HAP-1 (cell line): ENCODE results near the gene CSF1.
"Not testable (repeated sequence)": the region's sequence is repeated elsewhere in the genome, so short reads cannot be mapped to it uniquely, and the experiment has no call there.

ENCODE experiments used
- DNase-seq, 2 experiments: peaks; one replicate each; pipeline ENCODE4 v3.0.0-alpha.2; 2016 to 2020; ENCODE audit warnings: low spot score in 2 of 2
- H3K27me3 ChIP-seq: fragments of 250-450 bp; sonication (Bioruptor Pico); 2 replicates; pipeline ENCODE4 v1.5.1; 2020; ENCODE audit warnings: low read depth, mild to moderate bottlenecking, moderate library complexity
- H3K36me3 ChIP-seq: fragments of 250-450 bp; sonication (Bioruptor Pico); replicated peaks from 2 replicates; pipeline ENCODE4 v1.5.1; 2020; ENCODE audit warnings: mild to moderate bottlenecking
- H3K4me1 ChIP-seq: fragments of 250-450 bp; sonication (Bioruptor Pico); 2 replicates; pipeline ENCODE4 v1.5.1; 2020; ENCODE audit warnings: mild to moderate bottlenecking
- H3K4me3 ChIP-seq: fragments of 250-450 bp; sonication (Bioruptor Pico); 2 replicates; pipeline ENCODE4 v1.5.1; 2020; ENCODE audit warnings: mild to moderate bottlenecking, moderate library complexity
- H3K9me3 ChIP-seq: fragments of 250-450 bp; sonication (Bioruptor Pico); 2 replicates; pipeline ENCODE4 v1.5.1; 2020; ENCODE audit warnings: mild to moderate bottlenecking, moderate library complexity
- in situ Hi-C: fragments of 300-500 bp; cut with MboI; formaldehyde crosslinking; loops from 3 replicates; pipeline ENCODE4 v1.14.3; 2020; ENCODE audit warnings: low sequenced_read_pairs, inconsistent platforms, mixed read lengths

The CSF1 gene

GRCh38 chr1:109913360-109913879 is 2.8 kb downstream of the CSF1 start:
- in situ Hi-C loops, result no loop called here
- H3K9me3 ChIP-seq, result no peaks in the 10 kb centered on the region
- H3K27me3 ChIP-seq, result no peaks in the 10 kb centered on the region
- peaks cover 16% of the 10 kb centered on the region for H3K36me3 ChIP-seq
- H3K4me1 ChIP-seq, result peaks cover 11% of the 10 kb centered on the region
- DNase-seq, result no peak
- no peak overlapping the region for H3K4me3 ChIP-seq

DNA sequence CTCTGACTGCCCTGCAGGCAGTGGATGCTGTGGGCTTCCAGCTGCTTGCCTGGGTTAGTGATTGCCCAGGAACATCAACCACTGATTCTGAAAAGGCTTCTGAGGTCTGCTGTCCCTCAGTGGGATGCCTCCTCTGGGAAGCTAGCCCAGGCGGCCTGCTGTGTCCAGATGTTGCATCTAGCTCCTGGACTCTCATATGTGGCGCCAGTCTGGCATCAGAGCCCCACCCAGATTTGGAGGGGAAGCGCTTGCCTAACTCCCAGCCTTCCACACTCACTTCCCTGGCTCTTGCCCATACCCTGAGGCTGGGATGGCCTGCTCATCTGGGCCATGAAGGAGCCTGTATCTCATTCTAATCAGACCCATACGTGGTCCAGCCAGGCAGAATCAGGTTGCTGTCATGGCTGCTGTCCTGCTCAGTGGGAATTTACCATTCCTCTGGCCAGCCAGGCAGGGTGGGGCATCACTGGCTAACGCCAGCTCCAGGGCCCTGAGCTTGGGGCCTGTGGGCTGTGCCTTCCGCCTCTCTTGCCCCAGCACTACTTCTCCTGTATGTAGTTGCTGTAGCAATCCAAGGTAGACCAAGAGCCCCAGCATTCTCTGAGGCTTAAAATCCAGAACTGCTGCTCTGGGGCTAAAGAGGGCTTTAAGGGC is 4.1 kb downstream of the CSF1 start:
- Histone ChIP-seq H3K27me3 (no peaks in the 10 kb centered on the region), H3K36me3 (peaks cover 23% of the 10 kb centered on the region), H3K9me3 (no peaks in the 10 kb centered on the region), H3K4me1 (peaks cover 8% of the 10 kb centered on the region), H3K4me3 (no peak overlapping the region)
- in situ Hi-C loops, result no loop called here
- DNase-seq, result no peak

GRCh38 chr1:109917051-109917767 is 6.6 kb downstream of the CSF1 start:
- in situ Hi-C loops, result no loop called here
- Histone ChIP-seq H3K4me1 (no peaks in the 10 kb centered on the region), H3K9me3 (no peaks in the 10 kb centered on the region), H3K4me3 (no peak overlapping the region), H3K36me3 (peaks cover 34% of the 10 kb centered on the region), H3K27me3 (no peaks in the 10 kb centered on the region)
- DNase-seq, result no peak

DNA sequence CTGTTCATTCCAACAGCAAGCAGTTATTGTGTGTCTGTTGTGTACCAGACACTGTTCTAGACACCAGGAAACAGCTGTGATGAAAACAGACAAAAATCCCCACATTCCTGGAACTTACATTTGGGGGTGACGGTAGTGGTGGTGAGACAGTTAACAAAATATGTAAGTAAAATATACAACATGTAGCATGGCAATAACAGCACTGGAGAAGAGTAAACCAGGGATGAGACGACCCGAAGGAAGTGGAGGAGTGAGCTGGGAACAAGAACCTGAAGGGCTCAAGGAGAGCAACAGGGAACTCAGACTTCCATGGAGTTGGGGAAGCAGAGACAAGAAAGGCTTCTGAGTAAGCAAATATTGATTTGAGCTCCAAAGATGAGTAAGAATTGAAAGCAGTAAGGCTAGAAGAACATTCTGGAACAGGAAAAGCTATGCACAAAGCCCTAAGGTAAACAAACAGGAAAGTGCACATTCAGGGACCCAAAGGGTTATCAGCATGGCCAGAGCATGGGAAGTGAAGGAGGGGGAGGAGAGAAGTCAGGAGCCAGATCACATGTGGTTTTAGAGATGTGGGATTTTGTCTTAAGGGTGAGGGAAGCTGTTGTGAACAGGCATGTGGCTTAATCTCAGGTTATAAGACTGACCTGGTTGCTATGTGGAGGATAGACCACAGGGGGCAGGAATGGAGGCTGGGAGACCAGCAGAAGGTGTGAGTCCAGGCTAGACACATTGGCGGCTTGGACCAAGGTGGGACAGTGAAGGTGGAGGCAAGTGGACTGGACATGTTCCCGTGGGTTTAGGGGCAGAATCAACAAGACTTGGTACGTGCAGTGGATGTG is 7.3 kb downstream of the CSF1 start:
- peaks cover 36% of the 10 kb centered on the region for H3K36me3 ChIP-seq
- no peaks in the 10 kb centered on the region for H3K4me1 ChIP-seq
- DNase-seq, result no peak
- H3K27me3 ChIP-seq, result no peaks in the 10 kb centered on the region
- in situ Hi-C loops, result no loop called here
- no peaks in the 10 kb centered on the region for H3K9me3 ChIP-seq
- no peak overlapping the region for H3K4me3 ChIP-seq

GRCh38 chr1:109918671-109919070 is 8.0 kb downstream of the CSF1 start:
- in situ Hi-C loops, result no loop called here
- Histone ChIP-seq H3K27me3 (no peaks in the 10 kb centered on the region), H3K9me3 (no peaks in the 10 kb centered on the region), H3K4me3 (no peak overlapping the region), H3K36me3 (peaks cover 38% of the 10 kb centered on the region), H3K4me1 (no peaks in the 10 kb centered on the region)
- DNase-seq, result no peak

DNA sequence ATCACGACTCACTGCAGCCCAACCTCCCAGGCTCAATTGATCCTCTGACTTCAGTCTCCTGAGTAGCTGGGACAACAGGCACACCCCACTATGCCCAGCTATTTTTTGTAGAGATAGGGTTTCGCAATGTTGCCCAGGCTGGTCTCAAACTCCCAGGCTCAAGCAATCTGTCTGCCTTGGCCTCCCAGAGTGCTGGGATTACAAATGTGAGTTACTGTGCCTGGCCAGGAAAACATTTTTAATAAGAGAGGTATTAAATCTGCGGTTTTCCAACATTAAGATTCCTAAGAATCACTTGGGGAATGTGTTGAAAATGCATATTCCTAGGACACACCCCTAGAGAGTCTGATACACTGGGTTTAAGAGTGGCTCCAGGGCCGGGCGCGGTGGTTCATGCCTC is 8.7 kb downstream of the CSF1 start:
- no peaks in the 10 kb centered on the region for H3K9me3 ChIP-seq
- H3K36me3 ChIP-seq, result peaks cover 41% of the 10 kb centered on the region
- no peaks in the 10 kb centered on the region for H3K27me3 ChIP-seq
- in situ Hi-C loops, result no loop called here
- no peak for DNase-seq
- no peak overlapping the region for H3K4me3 ChIP-seq
- no peaks in the 10 kb centered on the region for H3K4me1 ChIP-seq

- in situ Hi-C loops, H3K4me1 ChIP-seq, DNase-seq, H3K27me3 ChIP-seq, H3K9me3 ChIP-seq, H3K4me3 ChIP-seq: not testable (repeated sequence)
- H3K36me3 ChIP-seq, result peaks cover 41% of the 10 kb centered on the region
These were observed 9.7 kb downstream of the CSF1 start for GRCh38 chr1:109920391-109920790.

DNA sequence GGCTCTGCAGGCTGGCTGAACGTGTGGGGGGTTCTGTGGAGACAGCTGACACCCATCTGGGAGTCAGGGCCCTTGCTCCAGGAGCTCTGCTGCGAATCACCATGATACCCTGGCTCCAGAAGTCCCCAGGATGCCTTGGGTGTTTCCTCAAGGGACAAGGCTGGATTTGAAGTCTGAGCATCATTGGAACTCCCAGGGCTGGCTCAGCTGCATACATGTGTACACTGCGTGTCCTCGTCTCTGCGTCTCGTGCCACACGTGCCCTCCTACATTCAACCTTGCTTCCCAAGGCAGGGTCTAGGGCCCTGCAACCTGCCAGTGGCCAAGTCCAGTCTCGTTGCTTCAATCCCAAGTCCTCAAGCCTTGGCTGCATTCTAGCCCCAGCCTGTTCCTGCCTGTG is 11.7 kb downstream of the CSF1 start:
- Histone ChIP-seq H3K4me3 (no peak overlapping the region), H3K9me3 (no peaks in the 10 kb centered on the region), H3K27me3 (no peaks in the 10 kb centered on the region), H3K36me3 (peaks cover 40% of the 10 kb centered on the region), H3K4me1 (no peaks in the 10 kb centered on the region)
- no peak for DNase-seq
- in situ Hi-C loops, result no loop called here

GRCh38 chr1:109923131-109923945 is 12.7 kb downstream of the CSF1 start:
- DNase-seq, result peak in 1 of 2 experiments; percentile 42
- Histone ChIP-seq H3K4me1 (no peaks in the 10 kb centered on the region), H3K36me3 (peaks cover 30% of the 10 kb centered on the region), H3K27me3 (no peaks in the 10 kb centered on the region), H3K9me3 (no peaks in the 10 kb centered on the region), H3K4me3 (no peak overlapping the region)
- in situ Hi-C loops, result no loop called here

DNA sequence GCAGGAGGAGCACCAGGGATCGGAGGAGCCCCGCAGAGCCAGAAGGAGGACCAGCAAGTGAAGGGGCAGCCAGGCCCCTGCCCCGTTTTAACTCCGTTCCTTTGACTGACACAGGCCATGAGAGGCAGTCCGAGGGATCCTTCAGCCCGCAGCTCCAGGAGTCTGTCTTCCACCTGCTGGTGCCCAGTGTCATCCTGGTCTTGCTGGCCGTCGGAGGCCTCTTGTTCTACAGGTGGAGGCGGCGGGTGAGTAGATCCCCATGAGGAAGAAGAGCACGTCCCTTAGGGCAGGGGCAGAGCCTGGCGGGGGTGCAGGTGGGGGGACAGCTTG is 13.3 kb downstream of the CSF1 start:
- Histone ChIP-seq H3K9me3 (no peaks in the 10 kb centered on the region), H3K4me1 (no peaks in the 10 kb centered on the region), H3K36me3 (peaks cover 27% of the 10 kb centered on the region), H3K4me3 (no peak overlapping the region), H3K27me3 (no peaks in the 10 kb centered on the region)
- no peak for DNase-seq
- in situ Hi-C loops, result no loop called here

DNA sequence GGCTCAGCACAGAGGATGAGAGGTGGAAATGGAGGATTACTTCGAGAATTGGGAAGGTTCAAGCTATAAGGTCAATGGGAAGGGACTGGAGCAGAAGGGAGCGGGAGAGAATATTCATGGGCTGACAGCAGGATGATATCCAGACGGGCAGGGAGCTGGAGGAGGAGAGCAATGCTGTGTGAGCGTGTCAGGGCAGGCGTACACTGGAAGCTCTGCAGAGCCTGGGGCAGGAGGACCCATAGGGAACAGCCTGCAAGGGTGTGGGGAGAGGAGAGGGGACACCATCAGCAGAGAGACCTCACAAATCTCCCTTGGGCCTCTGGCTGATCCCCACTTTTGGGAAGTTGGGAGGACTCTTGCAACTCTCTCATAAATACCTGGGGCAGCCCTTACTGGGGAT is 13.7 kb downstream of the CSF1 start:
- no peak overlapping the region for H3K4me3 ChIP-seq
- peaks cover 25% of the 10 kb centered on the region for H3K36me3 ChIP-seq

GRCh38 chr1:109925159-109925990 is 14.7 kb downstream of the CSF1 start:
- in situ Hi-C loops, result no loop called here

More for the DNA sequence above, 13.7 kb downstream of the CSF1 start:
- no peaks in the 10 kb centered on the region for H3K9me3 ChIP-seq
- DNase-seq, result no peak
- H3K27me3 ChIP-seq, result no peaks in the 10 kb centered on the region
- in situ Hi-C loops, result no loop called here
- no peaks in the 10 kb centered on the region for H3K4me1 ChIP-seq

More at GRCh38 chr1:109925159-109925990, 14.7 kb downstream of the CSF1 start:
- Histone ChIP-seq H3K9me3 (no peaks in the 10 kb centered on the region), H3K4me1 (no peaks in the 10 kb centered on the region), H3K36me3 (peaks cover 21% of the 10 kb centered on the region), H3K27me3 (no peaks in the 10 kb centered on the region), H3K4me3 (no peak overlapping the region)
- no peak for DNase-seq
